Caco-2 (cell line): ENCODE measurements around the gene RYR1. TPM values are rescaled to one million over a fixed set of nuclear protein-coding genes. Genes with fewer than 3 reads are reported as not detected.
"Not testable (repeated sequence)": the region's sequence is repeated elsewhere in the genome, so short reads cannot be mapped to it uniquely, and the experiment has no call there.

Source experiments
- BruUV-seq: library from RNA; stranded (reverse); fragments of 400-500 nt; replicated peaks from 2 replicates; lab custom pipeline; 2021; lab: Mats Ljungman, UMichigan
- CTCF ChIA-PET: fragments of 300-600 bp; sonication (Branson Sonifier 250); formaldehyde crosslinking; loops from one replicate; lab custom pipeline; 2022; ENCODE audit warnings: antibody characterized with exemption; lab: Charles Lee
- POLR2A ChIA-PET: fragments of 300-600 bp; sonication (Branson Sonifier 250); formaldehyde crosslinking; loops from one replicate; lab custom pipeline; 2022; ENCODE audit warnings: antibody characterized with exemption; lab: Charles Lee
- DNase-seq, 2 experiments: peaks; one replicate each; pipeline versions ENCODE4 v3.0.0 to v3.0.0-alpha.2; 2020 to 2022
- H3K27me3 ChIP-seq: replicated peaks from 2 replicates; pipeline ENCODE4 v1.6.0; 2011; ENCODE audit warnings: low read length; ENCODE audit not compliant: control insufficient read depth, insufficient read depth
- H3K36me3 ChIP-seq: 2 replicates; pipeline ENCODE4 v1.5.1; 2011; ENCODE audit warnings: low read length; ENCODE audit not compliant: control insufficient read depth, insufficient read depth
- H3K4me1 ChIP-seq: fragments of 250-450 bp; sonication (Bioruptor Pico); 2 replicates; pipeline ENCODE4 v1.5.1; 2020; ENCODE audit warnings: mild to moderate bottlenecking
- H3K4me3 ChIP-seq: 2 replicates; pipeline ENCODE4 v1.5.1; 2011; ENCODE audit warnings: low read depth, mild to moderate bottlenecking, control low read depth, low read length
- H3K9me3 ChIP-seq: fragments of 250-450 bp; sonication (Bioruptor Pico); 2 replicates; pipeline ENCODE4 v1.5.1; 2020; ENCODE audit warnings: mild to moderate bottlenecking, moderate library complexity
- H3K27ac Mint-ChIP-seq: one replicate; pipeline ENCODE4 v1.8.0; 2022; ENCODE audit warnings: mixed read lengths; ENCODE audit not compliant: unreplicated experiment
- H3K27me3 Mint-ChIP-seq: one replicate; pipeline ENCODE4 v1.8.0; 2022; ENCODE audit warnings: mixed read lengths; ENCODE audit not compliant: insufficient read depth, unreplicated experiment
- H3K36me3 Mint-ChIP-seq: one replicate; pipeline ENCODE4 v1.8.0; 2022; ENCODE audit warnings: mild to moderate bottlenecking, mixed read lengths; ENCODE audit not compliant: insufficient read depth, unreplicated experiment
- H3K4me1 Mint-ChIP-seq: one replicate; pipeline ENCODE4 v1.8.0; 2022; ENCODE audit warnings: low read depth, mixed read lengths; ENCODE audit not compliant: unreplicated experiment
- H3K4me3 Mint-ChIP-seq: one replicate; pipeline ENCODE4 v1.8.0; 2022; ENCODE audit warnings: mild to moderate bottlenecking, moderate library complexity, mixed read lengths; ENCODE audit not compliant: unreplicated experiment
- H3K9me3 Mint-ChIP-seq: one replicate; pipeline ENCODE4 v1.8.0; 2022; ENCODE audit warnings: mixed read lengths; ENCODE audit not compliant: unreplicated experiment
- intact Hi-C: fragments of 100-400 bp; cut with micrococcal nuclease; formaldehyde crosslinking; loops from one replicate; pipeline ENCODE4 v1.10.0; 2022; ENCODE audit not compliant: unreplicated experiment
- total RNA-seq: library from RNA; stranded (reverse); gene quantifications from 2 replicates; pipeline ENCODE4 v1.2.3, GENCODE V29; 2022
- TF ChIP-seq, protein P1 (sequence below), 2 experiments: fragments of 200-600 bp in 1 of 2; IDR thresholded peaks; 1 replicate in 1 of 2; 2 replicates in 1 of 2; pipeline versions ENCODE4 v1.5.1 to v1.8.0; 2011 to 2022; ENCODE audit warnings: antibody characterized with exemption in 1 of 2, control low read depth in 1 of 2, inconsistent platforms in 1 of 2, low read depth in 1 of 2, low read length in 1 of 2, mild to moderate bottlenecking in 1 of 2, moderate library complexity in 1 of 2; ENCODE audit not compliant: insufficient read depth in 1 of 2, severe bottlenecking in 1 of 2, unreplicated experiment in 1 of 2

The RYR1 gene
- total RNA-seq, 1 experiment from 2014 or later = 5.6 TPM

DNA sequence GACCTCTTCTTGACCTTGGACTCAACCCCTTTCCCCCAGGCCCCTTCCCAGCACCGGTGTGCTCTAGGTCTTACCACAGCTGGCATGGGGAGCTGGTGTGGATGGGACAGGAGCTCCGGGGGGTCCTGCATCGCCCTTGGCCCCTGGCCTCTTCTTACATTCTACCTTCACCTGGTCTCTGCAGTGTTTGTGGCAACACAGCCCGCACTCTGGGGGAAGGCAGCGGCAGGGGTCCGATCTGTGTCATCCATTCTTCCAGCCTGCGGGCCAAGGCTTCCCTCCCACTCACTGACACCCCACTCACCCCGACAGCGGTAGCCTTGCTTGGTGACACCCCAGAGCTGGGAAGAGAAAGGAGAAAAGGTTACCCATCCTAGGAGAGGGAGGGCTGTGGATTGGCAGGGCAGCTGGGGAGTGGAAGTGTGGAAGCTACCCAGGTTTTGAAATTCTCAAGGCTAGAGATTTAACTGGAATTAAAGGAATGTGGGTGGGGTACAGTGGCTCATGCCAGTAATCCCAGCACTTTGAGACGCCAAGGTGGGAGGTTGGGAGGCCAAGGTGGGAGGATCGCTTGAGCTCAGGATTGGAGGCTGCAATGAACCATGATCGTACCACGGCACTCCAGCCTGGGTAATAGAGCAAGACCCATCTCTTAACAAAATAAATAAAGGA, 22.3 kb upstream of the RYR1 start:
- intact Hi-C loops = no loop called here

GRCh38 chr19:38411898-38412297, 21.6 kb upstream of the RYR1 start:
- H3K36me3 ChIP-seq, H3K27me3 ChIP-seq, H3K27ac Mint-ChIP-seq, DNase-seq, H3K4me3 ChIP-seq, H3K27me3 Mint-ChIP-seq, H3K9me3 Mint-ChIP-seq, POLR2A ChIA-PET, H3K9me3 ChIP-seq, BruUV-seq, H3K4me1 Mint-ChIP-seq, H3K4me3 Mint-ChIP-seq, intact Hi-C loops: not testable (repeated sequence)
- H3K36me3 Mint-ChIP-seq = peaks cover 12% of the 10 kb centered on the region
- CTCF ChIA-PET = interaction anchor here (5.2 kb wide), 1 partner anchor 9 kb away, joined by 22 read pairs; the partner anchor contains the start of gene FAM98C
- peaks cover 17% of the 10 kb centered on the region for H3K4me1 ChIP-seq

More for the DNA sequence above, 22.3 kb upstream of the RYR1 start:
- peaks cover 17% of the 10 kb centered on the region for H3K4me1 ChIP-seq
- CTCF ChIA-PET = interaction anchor here (0.6 to 5.2 kb wide), 2 partner anchors 8 to 136 kb away, joined by 3 to 22 read pairs; partner anchors contain the start of gene FAM98C
- TF ChIP-seq, protein P1, sequence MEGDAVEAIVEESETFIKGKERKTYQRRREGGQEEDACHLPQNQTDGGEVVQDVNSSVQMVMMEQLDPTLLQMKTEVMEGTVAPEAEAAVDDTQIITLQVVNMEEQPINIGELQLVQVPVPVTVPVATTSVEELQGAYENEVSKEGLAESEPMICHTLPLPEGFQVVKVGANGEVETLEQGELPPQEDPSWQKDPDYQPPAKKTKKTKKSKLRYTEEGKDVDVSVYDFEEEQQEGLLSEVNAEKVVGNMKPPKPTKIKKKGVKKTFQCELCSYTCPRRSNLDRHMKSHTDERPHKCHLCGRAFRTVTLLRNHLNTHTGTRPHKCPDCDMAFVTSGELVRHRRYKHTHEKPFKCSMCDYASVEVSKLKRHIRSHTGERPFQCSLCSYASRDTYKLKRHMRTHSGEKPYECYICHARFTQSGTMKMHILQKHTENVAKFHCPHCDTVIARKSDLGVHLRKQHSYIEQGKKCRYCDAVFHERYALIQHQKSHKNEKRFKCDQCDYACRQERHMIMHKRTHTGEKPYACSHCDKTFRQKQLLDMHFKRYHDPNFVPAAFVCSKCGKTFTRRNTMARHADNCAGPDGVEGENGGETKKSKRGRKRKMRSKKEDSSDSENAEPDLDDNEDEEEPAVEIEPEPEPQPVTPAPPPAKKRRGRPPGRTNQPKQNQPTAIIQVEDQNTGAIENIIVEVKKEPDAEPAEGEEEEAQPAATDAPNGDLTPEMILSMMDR (IDR thresholded peaks at IDR 0.05; ENCODE audit: insufficient read depth in 1 of 2, low read depth in 1 of 2, low read length in 1 of 2, severe bottlenecking in 1 of 2, unreplicated experiment in 1 of 2) = no peak
- H3K4me1 Mint-ChIP-seq = peaks cover 6% of the 10 kb centered on the region
- H3K9me3 Mint-ChIP-seq = no peaks in the 10 kb centered on the region
- POLR2A ChIA-PET = no interaction called here
- H3K36me3 ChIP-seq = no peaks in the 10 kb centered on the region
- no peak overlapping the region for H3K4me3 ChIP-seq
- DNase-seq = no peak
- H3K27me3 Mint-ChIP-seq = no peaks in the 10 kb centered on the region
- H3K9me3 ChIP-seq = no peaks in the 10 kb centered on the region
- peak overlapping the region; percentile 29 for H3K27ac Mint-ChIP-seq
- H3K4me3 Mint-ChIP-seq = no peak overlapping the region
- no peaks in the 10 kb centered on the region for H3K27me3 ChIP-seq
- peaks cover 14% of the 10 kb centered on the region for H3K36me3 Mint-ChIP-seq
- BruUV-seq = no TSS peak

- intact Hi-C loops = no loop called here
- no peaks in the 10 kb centered on the region for H3K36me3 ChIP-seq
- peaks cover 20% of the 10 kb centered on the region for H3K4me1 ChIP-seq
- no peaks in the 10 kb centered on the region for H3K9me3 ChIP-seq
- TF ChIP-seq, protein P1 (IDR thresholded peaks at IDR 0.05; ENCODE audit: insufficient read depth in 1 of 2, low read depth in 1 of 2, low read length in 1 of 2, severe bottlenecking in 1 of 2, unreplicated experiment in 1 of 2) = no peak
- ChIA-PET POLR2A (no interaction called here), CTCF (interaction anchor here (5.2 kb wide), 1 partner anchor 9 kb away, joined by 22 read pairs; the partner anchor contains the start of gene FAM98C)
- no peaks in the 10 kb centered on the region for H3K27me3 ChIP-seq
- H3K9me3 Mint-ChIP-seq = no peaks in the 10 kb centered on the region
- H3K27me3 Mint-ChIP-seq = no peaks in the 10 kb centered on the region
- H3K4me3 Mint-ChIP-seq = no peak overlapping the region
- peaks cover 13% of the 10 kb centered on the region for H3K4me1 Mint-ChIP-seq
- H3K27ac Mint-ChIP-seq = no peak overlapping the region
- DNase-seq = no peak
- peaks cover 6% of the 10 kb centered on the region for H3K36me3 Mint-ChIP-seq
- no peak overlapping the region for H3K4me3 ChIP-seq
- BruUV-seq = no TSS peak
These were observed 21.0 kb upstream of the RYR1 start for GRCh38 chr19:38412491-38412890.
